GM23338 (cell line): Measurements from ENCODE around the gene TAF1B. TPM values are rescaled to one million over a fixed set of nuclear protein-coding genes. Genes with fewer than 3 reads are reported as not detected.

Experiments used
- ATAC-seq: fragments of 200-7000 bp; cut with Tn5 transposase; 3 replicates; pipeline ENCODE4 v1.9.1; 2020
- DNase-seq: peaks from one replicate; pipeline ENCODE4 v3.0.0-alpha.2; 2015; ENCODE audit warnings: low spot score
- H2AFZ ChIP-seq: fragments of 200-600 bp; sonication (generic); 2 replicates; pipeline ENCODE4 v1.8.0; 2016; ENCODE audit warnings: antibody characterized with exemption, mild to moderate bottlenecking, moderate library complexity
- H3F3A ChIP-seq: fragments of 200-600 bp; sonication (generic); replicated peaks from 2 replicates; pipeline ENCODE4 v1.8.0; 2017; ENCODE audit warnings: antibody characterized with exemption, mixed run types, low read depth
- H3K27ac ChIP-seq: fragments of 200-600 bp; sonication (generic); 2 replicates; pipeline ENCODE4 v1.6.1; 2016; ENCODE audit warnings: low read depth
- H3K27me3 ChIP-seq: fragments of 200-600 bp; sonication (generic); 2 replicates; pipeline ENCODE4 v1.8.0; 2016; ENCODE audit warnings: mild to moderate bottlenecking, mixed run types, moderate library complexity; ENCODE audit not compliant: insufficient read depth
- H3K36me3 ChIP-seq: fragments of 200-600 bp; sonication (generic); 2 replicates; pipeline ENCODE4 v1.8.0; 2016; ENCODE audit warnings: mild to moderate bottlenecking; ENCODE audit not compliant: insufficient read depth
- H3K4me1 ChIP-seq: fragments of 200-600 bp; sonication (generic); 2 replicates; pipeline ENCODE4 v1.8.0; 2016; ENCODE audit warnings: mild to moderate bottlenecking, moderate library complexity; ENCODE audit not compliant: insufficient read depth
- H3K4me2 ChIP-seq: fragments of 200-600 bp; sonication (generic); 2 replicates; pipeline ENCODE4 v1.7.1; 2017; ENCODE audit warnings: mixed run types
- H3K4me3 ChIP-seq: fragments of 200-600 bp; sonication (generic); 2 replicates; pipeline ENCODE4 v1.6.1; 2016; ENCODE audit warnings: mixed run types
- H3K79me2 ChIP-seq: fragments of 200-600 bp; sonication (generic); replicated peaks from 2 replicates; pipeline ENCODE4 v1.8.0; 2017; ENCODE audit warnings: mild to moderate bottlenecking; ENCODE audit not compliant: insufficient read depth
- H3K9me2 ChIP-seq: fragments of 200-600 bp; sonication (generic); 2 replicates; pipeline ENCODE4 v1.8.0; 2017; ENCODE audit not compliant: insufficient read depth
- H4K20me1 ChIP-seq: fragments of 200-600 bp; sonication (generic); replicated peaks from 2 replicates; pipeline ENCODE4 v1.8.0; 2017; ENCODE audit warnings: mild to moderate bottlenecking; ENCODE audit not compliant: insufficient read depth
- H3K27ac Mint-ChIP-seq: 2 replicates; pipeline ENCODE4 v1.8.0; 2020; ENCODE audit warnings: inconsistent platforms, mild to moderate bottlenecking, moderate library complexity, mixed read lengths
- H3K27me3 Mint-ChIP-seq: 3 replicates; pipeline ENCODE4 v1.8.0; 2022; ENCODE audit warnings: low read depth, mild to moderate bottlenecking, moderate library complexity, mixed read lengths, inconsistent platforms; ENCODE audit not compliant: insufficient read depth, poor library complexity
- H3K36me3 Mint-ChIP-seq: 3 replicates; pipeline ENCODE4 v1.8.0; 2021; ENCODE audit warnings: low read depth, mild to moderate bottlenecking, inconsistent platforms, moderate library complexity, mixed read lengths
- H3K4me1 Mint-ChIP-seq: 3 replicates; pipeline ENCODE4 v1.8.0; 2020; ENCODE audit warnings: mild to moderate bottlenecking, inconsistent platforms, mixed read lengths
- H3K4me3 Mint-ChIP-seq: 3 replicates; pipeline ENCODE4 v1.8.0; 2021; ENCODE audit warnings: moderate library complexity, mild to moderate bottlenecking, inconsistent platforms, mixed read lengths
- H3K9me3 Mint-ChIP-seq: 3 replicates; pipeline ENCODE4 v1.8.0; 2020; ENCODE audit warnings: moderate library complexity, mild to moderate bottlenecking, inconsistent platforms, mixed read lengths
- CREB1 ChIP-seq: fragments of 250-450 bp; sonication (Bioruptor Pico); IDR thresholded peaks from 2 replicates; pipeline ENCODE4 v1.5.0; 2020; ENCODE audit warnings: low read depth, mild to moderate bottlenecking, moderate library complexity
- ETS1 ChIP-seq: IDR thresholded peaks from 2 replicates; pipeline ENCODE4 v1.6.1; 2016; ENCODE audit warnings: antibody characterized with exemption
- EZH2 ChIP-seq: fragments of 200-600 bp; sonication (generic); IDR thresholded peaks from one replicate; pipeline ENCODE4 v1.8.0; 2017; ENCODE audit warnings: antibody characterized with exemption, mild to moderate bottlenecking, low read depth; ENCODE audit not compliant: unreplicated experiment
- EZH2phosphoT487 ChIP-seq: fragments of 200-600 bp; sonication (generic); IDR thresholded peaks from one replicate; pipeline ENCODE4 v1.8.1; 2018; ENCODE audit warnings: antibody characterized with exemption; ENCODE audit not compliant: unreplicated experiment
- JUNB ChIP-seq: IDR thresholded peaks from one replicate; pipeline ENCODE4 v1.6.1; 2016; ENCODE audit warnings: antibody characterized with exemption; ENCODE audit not compliant: unreplicated experiment
- NANOG ChIP-seq: IDR thresholded peaks from 2 replicates; pipeline ENCODE4 v1.6.1; 2016; ENCODE audit warnings: antibody characterized with exemption, borderline replicate concordance
- STAT1 ChIP-seq: IDR thresholded peaks from one replicate; pipeline ENCODE4 v1.6.1; 2016; ENCODE audit warnings: antibody characterized with exemption; ENCODE audit not compliant: unreplicated experiment
- ZNF331 ChIP-seq: fragments of 250-450 bp; sonication (Bioruptor Pico); IDR thresholded peaks from 2 replicates; pipeline ENCODE4 v1.5.0; 2020; ENCODE audit warnings: low read depth, mild to moderate bottlenecking, moderate library complexity
- ZNF462 ChIP-seq: fragments of 250-450 bp; sonication (Bioruptor Pico); IDR thresholded peaks from 2 replicates; pipeline ENCODE4 v1.5.0; 2020; ENCODE audit warnings: mild to moderate bottlenecking, moderate library complexity
- polyA plus RNA-seq: library from polyadenylated mRNA; unstranded; fragments of >200 nt; fragmentation: Nextera tagmentation; extraction: Ambion mirVana; gene quantifications from 2 replicates; pipeline ENCODE4 v1.2.1, GENCODE V29; 2016
- total RNA-seq: library from RNA; depleted of rRNA; stranded (reverse); fragments of >200 nt; shearing (Covaris generic); gene quantifications from 2 replicates; pipeline ENCODE4 v1.2.3, GENCODE V29; 2014
- TF ChIP-seq, protein P1 (sequence below): IDR thresholded peaks from one replicate; pipeline ENCODE4 v1.6.1; 2018; ENCODE audit warnings: antibody characterized with exemption; ENCODE audit not compliant: unreplicated experiment
- TF ChIP-seq, protein P2 (sequence below), 2 experiments: fragments of 200-600 bp in 1 of 2; sonication (generic) in 1 of 2; conservative IDR thresholded peaks; 2 replicates each; pipeline versions ENCODE4 v1.5.1 to v1.6.1; 2016 to 2017; ENCODE audit warnings: antibody characterized with exemption in 2 of 2, low read depth in 2 of 2, mild to moderate bottlenecking in 2 of 2, moderate library complexity in 1 of 2

The TAF1B gene
- total and polyA plus RNA-seq, 2 experiments from 2014 or later = 22.2 to 28.9 TPM

GRCh38 chr2:9946818-9947217, 103.5 kb downstream of the TAF1B start:
- H3K27me3 Mint-ChIP-seq = peaks cover 14% of the 10 kb centered on the region
- H3K27me3 ChIP-seq = peaks cover 22% of the 10 kb centered on the region

More at GRCh38 chr2:9946818-9947217, 103.5 kb downstream of the TAF1B start:
- Histone ChIP-seq H3K79me2 (no peaks in the 10 kb centered on the region), H3K4me2 (no peak overlapping the region), H3K9me2 (no peaks in the 10 kb centered on the region), H4K20me1 (no peaks in the 10 kb centered on the region), H3F3A (no peaks in the 10 kb centered on the region), H3K4me1 (peaks cover 4% of the 10 kb centered on the region; the same call in 1 of the 2 replicates), H3K27ac (no peak overlapping the region), H3K4me3 (no peak overlapping the region), H2AFZ (no peak overlapping the region), H3K36me3 (no peaks in the 10 kb centered on the region)
- Mint-ChIP-seq H3K36me3 (no peaks in the 10 kb centered on the region), H3K9me3 (no peaks in the 10 kb centered on the region), H3K27ac (no peak overlapping the region), H3K4me3 (no peak overlapping the region), H3K4me1 (peaks cover 8% of the 10 kb centered on the region)
- TF ChIP-seq CREB1 (CRISPR knock-in tag) = no peak
- TF ChIP-seq, protein P1, sequence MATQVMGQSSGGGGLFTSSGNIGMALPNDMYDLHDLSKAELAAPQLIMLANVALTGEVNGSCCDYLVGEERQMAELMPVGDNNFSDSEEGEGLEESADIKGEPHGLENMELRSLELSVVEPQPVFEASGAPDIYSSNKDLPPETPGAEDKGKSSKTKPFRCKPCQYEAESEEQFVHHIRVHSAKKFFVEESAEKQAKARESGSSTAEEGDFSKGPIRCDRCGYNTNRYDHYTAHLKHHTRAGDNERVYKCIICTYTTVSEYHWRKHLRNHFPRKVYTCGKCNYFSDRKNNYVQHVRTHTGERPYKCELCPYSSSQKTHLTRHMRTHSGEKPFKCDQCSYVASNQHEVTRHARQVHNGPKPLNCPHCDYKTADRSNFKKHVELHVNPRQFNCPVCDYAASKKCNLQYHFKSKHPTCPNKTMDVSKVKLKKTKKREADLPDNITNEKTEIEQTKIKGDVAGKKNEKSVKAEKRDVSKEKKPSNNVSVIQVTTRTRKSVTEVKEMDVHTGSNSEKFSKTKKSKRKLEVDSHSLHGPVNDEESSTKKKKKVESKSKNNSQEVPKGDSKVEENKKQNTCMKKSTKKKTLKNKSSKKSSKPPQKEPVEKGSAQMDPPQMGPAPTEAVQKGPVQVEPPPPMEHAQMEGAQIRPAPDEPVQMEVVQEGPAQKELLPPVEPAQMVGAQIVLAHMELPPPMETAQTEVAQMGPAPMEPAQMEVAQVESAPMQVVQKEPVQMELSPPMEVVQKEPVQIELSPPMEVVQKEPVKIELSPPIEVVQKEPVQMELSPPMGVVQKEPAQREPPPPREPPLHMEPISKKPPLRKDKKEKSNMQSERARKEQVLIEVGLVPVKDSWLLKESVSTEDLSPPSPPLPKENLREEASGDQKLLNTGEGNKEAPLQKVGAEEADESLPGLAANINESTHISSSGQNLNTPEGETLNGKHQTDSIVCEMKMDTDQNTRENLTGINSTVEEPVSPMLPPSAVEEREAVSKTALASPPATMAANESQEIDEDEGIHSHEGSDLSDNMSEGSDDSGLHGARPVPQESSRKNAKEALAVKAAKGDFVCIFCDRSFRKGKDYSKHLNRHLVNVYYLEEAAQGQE = no peak
- no peak for TF ChIP-seq NANOG
- TF ChIP-seq STAT1 = no peak
- TF ChIP-seq ZNF331 (CRISPR knock-in tag) = no peak
- TF ChIP-seq JUNB = no peak
- no peak for TF ChIP-seq ETS1
- TF ChIP-seq, protein P2, sequence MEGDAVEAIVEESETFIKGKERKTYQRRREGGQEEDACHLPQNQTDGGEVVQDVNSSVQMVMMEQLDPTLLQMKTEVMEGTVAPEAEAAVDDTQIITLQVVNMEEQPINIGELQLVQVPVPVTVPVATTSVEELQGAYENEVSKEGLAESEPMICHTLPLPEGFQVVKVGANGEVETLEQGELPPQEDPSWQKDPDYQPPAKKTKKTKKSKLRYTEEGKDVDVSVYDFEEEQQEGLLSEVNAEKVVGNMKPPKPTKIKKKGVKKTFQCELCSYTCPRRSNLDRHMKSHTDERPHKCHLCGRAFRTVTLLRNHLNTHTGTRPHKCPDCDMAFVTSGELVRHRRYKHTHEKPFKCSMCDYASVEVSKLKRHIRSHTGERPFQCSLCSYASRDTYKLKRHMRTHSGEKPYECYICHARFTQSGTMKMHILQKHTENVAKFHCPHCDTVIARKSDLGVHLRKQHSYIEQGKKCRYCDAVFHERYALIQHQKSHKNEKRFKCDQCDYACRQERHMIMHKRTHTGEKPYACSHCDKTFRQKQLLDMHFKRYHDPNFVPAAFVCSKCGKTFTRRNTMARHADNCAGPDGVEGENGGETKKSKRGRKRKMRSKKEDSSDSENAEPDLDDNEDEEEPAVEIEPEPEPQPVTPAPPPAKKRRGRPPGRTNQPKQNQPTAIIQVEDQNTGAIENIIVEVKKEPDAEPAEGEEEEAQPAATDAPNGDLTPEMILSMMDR (conservative IDR thresholded peaks at IDR 0.05; ENCODE audit: low read depth in 2 of 2) = no peak
- TF ChIP-seq EZH2phosphoT487 = no peak
- TF ChIP-seq EZH2 = no peak
- no peak for TF ChIP-seq ZNF462 (CRISPR knock-in tag)
- DNase-seq (no peak), ATAC-seq (no peak)
